Thyroid gland (tissue), 4 donors: ENCODE measurements around the gene SELP. TPM values are rescaled to one million over a fixed set of nuclear protein-coding genes. Genes with fewer than 3 reads are reported as not detected.
"Not testable (repeated sequence)": the region's sequence is repeated elsewhere in the genome, so short reads cannot be mapped to it uniquely, and the experiment has no call there.

Source experiments
- DNase-seq, 2 donors: peaks; one replicate each; pipeline ENCODE4 v3.0.0-alpha.2; 2019
- H3K27ac ChIP-seq, 3 donors: fragments of 200-600 bp; sonication (generic); 1 replicate in 2 of 3; 2 replicates in 1 of 3; pipeline ENCODE4 v1.5.1; 2016 to 2019; ENCODE audit warnings: mild to moderate bottlenecking in 1 of 3, moderate library complexity in 1 of 3
- H3K27me3 ChIP-seq: fragments of 200-600 bp; sonication (generic); one replicate; pipeline ENCODE4 v1.5.1; 2019
- H3K36me3 ChIP-seq, 2 donors: fragments of 200-600 bp; sonication (generic); one replicate each; pipeline ENCODE4 v1.5.1; 2016 to 2019
- H3K4me1 ChIP-seq, 2 donors: fragments of 200-600 bp; sonication (generic); one replicate each; pipeline ENCODE4 v1.5.1; 2017 to 2019
- H3K4me3 ChIP-seq, 3 donors: fragments of 200-600 bp; sonication (generic); replicated peaks in 1 of 3; 1 replicate in 2 of 3; 2 replicates in 1 of 3; pipeline ENCODE4 v1.5.1; 2016; ENCODE audit warnings: mild to moderate bottlenecking in 1 of 3
- H3K9me3 ChIP-seq: fragments of 200-600 bp; sonication (generic); one replicate; pipeline ENCODE4 v1.5.1; 2017
- CTCF ChIP-seq, 6 experiments: fragments of 200-600 bp in 3 of 6; fragments of 450-650 bp in 3 of 6; sonication (generic) in 3 of 6; IDR thresholded peaks; one replicate each; pipeline ENCODE4 v1.5.1; 2016 to 2019; ENCODE audit warnings: antibody characterized with exemption in 6 of 6, mild to moderate bottlenecking in 2 of 6, inconsistent platforms in 1 of 6, moderate library complexity in 1 of 6
- POLR2A ChIP-seq, 2 donors: fragments of 450-650 bp; IDR thresholded peaks; one replicate each; pipeline ENCODE4 v1.6.1; 2017; ENCODE audit warnings: antibody characterized with exemption in 2 of 2, mild to moderate bottlenecking in 2 of 2, moderate library complexity in 1 of 2
- WGBS, 2 donors: methylation state at CpG; one replicate each; pipeline ENCODE4 v1.1.5; 2017; 5-methylcytosine and 5-hydroxymethylcytosine counted together
- intact Hi-C: fragments of 100-400 bp; cut with DNase I; formaldehyde crosslinking; loops from one replicate; pipeline ENCODE4 v1.15.1; 2023
- total RNA-seq, 4 donors: library from RNA; depleted of rRNA; stranded (reverse); fragments of >200 nt; gene quantifications; one replicate each; pipeline ENCODE4 v1.2.3, GENCODE V29; 2016

The SELP gene
- 1 to 10 TPM; 3.6 to 8.2 (median 5.4) TPM for total RNA-seq

- no peaks in the 10 kb centered on the region for H3K27me3 ChIP-seq
- peak; percentile 13 to 18 for DNase-seq
- H3K36me3 ChIP-seq, result no peaks in the 10 kb centered on the region
- H3K4me3 ChIP-seq, result no peak within 1 kb of the TSS
- no peak for TF ChIP-seq POLR2A (IDR thresholded peaks at IDR 0.05)
- no peak for TF ChIP-seq CTCF (IDR thresholded peaks at IDR 0.05)
- H3K9me3 ChIP-seq, result no peaks in the 10 kb centered on the region
- H3K27ac ChIP-seq, result peak within 1 kb of the TSS in 2 of 3 donors; percentile 1 to 19
- peaks cover 0 to 9% of the 10 kb centered on the region in 2 donors for H3K4me1 ChIP-seq
- intact Hi-C loops, result no loop called here
- 50 to 70% methylated on average over 1 of the region's 1 CpG for WGBS, 2 donors
Measured at GRCh38 chr1:169630006-169630405, at the start of gene SELP. Gene SELP, minus strand, starts transcription at chr1:169630124. Its CDS starts 50 bp downstream, at chr1:169630074.

GRCh38 chr1:169679692-169680091, 49.8 kb upstream of the SELP start:
- no peak for DNase-seq
- 83% methylated on average over 3 of the region's 3 CpGs for WGBS, 2 donors
- H3K4me1 ChIP-seq, result no peaks in the 10 kb centered on the region
- no peaks in the 10 kb centered on the region for H3K9me3 ChIP-seq
- no peaks in the 10 kb centered on the region for H3K36me3 ChIP-seq
- intact Hi-C loops, result no loop called here
- H3K27ac ChIP-seq, result no peak overlapping the region
- H3K4me3 ChIP-seq, result no peak overlapping the region
- TF ChIP-seq POLR2A (IDR thresholded peaks at IDR 0.05) (no peak), CTCF (IDR thresholded peaks at IDR 0.05) (no peak)
- no peaks in the 10 kb centered on the region for H3K27me3 ChIP-seq

- DNase-seq, result no peak
- intact Hi-C loops, result no loop called here
- no peak overlapping the region for H3K27ac ChIP-seq
- TF ChIP-seq POLR2A (IDR thresholded peaks at IDR 0.05) (no peak), CTCF (IDR thresholded peaks at IDR 0.05) (no peak)
- no peaks in the 10 kb centered on the region for H3K27me3 ChIP-seq
- no peaks in the 10 kb centered on the region for H3K36me3 ChIP-seq
- 52 to 66% methylated on average over 2 of the region's 2 CpGs for WGBS, 2 donors
- H3K4me3 ChIP-seq, result no peak overlapping the region
- no peaks in the 10 kb centered on the region for H3K9me3 ChIP-seq
- no peaks in the 10 kb centered on the region for H3K4me1 ChIP-seq
Measured at GRCh38 chr1:169676001-169676400, 46.1 kb upstream of the SELP start.

- no peaks in the 10 kb centered on the region for H3K27me3 ChIP-seq
- no peaks in the 10 kb centered on the region for H3K4me1 ChIP-seq
- intact Hi-C loops, result no loop called here
- 27 to 37% methylated on average over 3 of the region's 3 CpGs for WGBS, 2 donors
- H3K27ac ChIP-seq, result no peak overlapping the region
- H3K9me3 ChIP-seq, result no peaks in the 10 kb centered on the region
- DNase-seq, result no peak
- H3K4me3 ChIP-seq, result no peak overlapping the region
- TF ChIP-seq POLR2A (IDR thresholded peaks at IDR 0.05) (no peak), CTCF (IDR thresholded peaks at IDR 0.05) (no peak)
- H3K36me3 ChIP-seq, result no peaks in the 10 kb centered on the region
Measured at GRCh38 chr1:169670836-169671235, 40.9 kb upstream of the SELP start.

GRCh38 chr1:169670244-169670643, 40.3 kb upstream of the SELP start:
- 98 to 99% methylated on average over 3 of the region's 3 CpGs for WGBS, 2 donors
- H3K27ac ChIP-seq, H3K27me3 ChIP-seq, H3K4me3 ChIP-seq, DNase-seq, H3K36me3 ChIP-seq, intact Hi-C loops, H3K9me3 ChIP-seq, H3K4me1 ChIP-seq: not testable (repeated sequence)

- 88 to 92% methylated on average over 13 to 17 of the region's 28 CpGs for WGBS, 2 donors
Measured at GRCh38 chr1:169667699-169668596, 38.0 kb upstream of the SELP start.

GRCh38 chr1:169667227-169667639, 37.3 kb upstream of the SELP start:
- H3K4me1 ChIP-seq, DNase-seq, H3K36me3 ChIP-seq, H3K4me3 ChIP-seq, H3K9me3 ChIP-seq, intact Hi-C loops, H3K27ac ChIP-seq, H3K27me3 ChIP-seq: not testable (repeated sequence)
- WGBS, 2 donors, result 64 to 73% methylated on average over 2 of the region's 2 CpGs

More at GRCh38 chr1:169667699-169668596, 38.0 kb upstream of the SELP start:
- H3K36me3 ChIP-seq, DNase-seq, H3K4me3 ChIP-seq, H3K4me1 ChIP-seq, intact Hi-C loops, H3K27me3 ChIP-seq, H3K9me3 ChIP-seq, H3K27ac ChIP-seq: not testable (repeated sequence)

- H3K27ac ChIP-seq, H3K9me3 ChIP-seq, H3K27me3 ChIP-seq, DNase-seq, intact Hi-C loops, H3K36me3 ChIP-seq, H3K4me3 ChIP-seq, H3K4me1 ChIP-seq: not testable (repeated sequence)
- WGBS, 2 donors, result 81 to 84% methylated on average over 8 of the region's 8 CpGs
Measured at GRCh38 chr1:169662680-169663079, 32.8 kb upstream of the SELP start.

- H3K27ac ChIP-seq, H3K27me3 ChIP-seq, H3K36me3 ChIP-seq, intact Hi-C loops, DNase-seq, H3K4me3 ChIP-seq, H3K4me1 ChIP-seq, H3K9me3 ChIP-seq: not testable (repeated sequence)
- 98 to 99% methylated on average over 12 to 16 of the region's 16 CpGs for WGBS, 2 donors
Measured at GRCh38 chr1:169661066-169661465, 31.1 kb upstream of the SELP start.
